Osteocyte (in vitro differentiated cells): ENCODE measurements around the gene TSPAN8. TPM values are rescaled to one million over a fixed set of nuclear protein-coding genes. Genes with fewer than 3 reads are reported as not detected.
"Not testable (repeated sequence)": the region's sequence is repeated elsewhere in the genome, so short reads cannot be mapped to it uniquely, and the experiment has no call there.

Experiments used
- DNase-seq: peaks from one replicate; pipeline ENCODE4 v3.0.0; 2021; ENCODE audit warnings: mixed read lengths; ENCODE audit not compliant: unreplicated experiment; ENCODE audit errors: extremely low spot score
- H3K27ac Mint-ChIP-seq: one replicate; pipeline ENCODE4 v1.8.0; 2021; ENCODE audit warnings: mild to moderate bottlenecking, mixed read lengths; ENCODE audit not compliant: unreplicated experiment
- H3K27me3 Mint-ChIP-seq: one replicate; pipeline ENCODE4 v1.8.0; 2021; ENCODE audit warnings: mixed read lengths; ENCODE audit not compliant: unreplicated experiment
- H3K36me3 Mint-ChIP-seq: one replicate; pipeline ENCODE4 v1.8.0; 2021; ENCODE audit warnings: mixed read lengths; ENCODE audit not compliant: unreplicated experiment
- H3K4me1 Mint-ChIP-seq: one replicate; pipeline ENCODE4 v1.8.0; 2021; ENCODE audit warnings: mixed read lengths; ENCODE audit not compliant: unreplicated experiment
- H3K4me3 Mint-ChIP-seq: one replicate; pipeline ENCODE4 v1.8.0; 2021; ENCODE audit warnings: mild to moderate bottlenecking, moderate library complexity, mixed read lengths; ENCODE audit not compliant: unreplicated experiment
- H3K9me3 Mint-ChIP-seq: one replicate; pipeline ENCODE4 v1.8.0; 2021; ENCODE audit warnings: mixed read lengths; ENCODE audit not compliant: unreplicated experiment
- total RNA-seq: library from RNA; stranded (reverse); gene quantifications from 2 replicates; pipeline ENCODE4 v1.2.1, GENCODE V29; 2021
- TF ChIP-seq, protein P1 (sequence below): fragments of 200-600 bp; sonication (generic); IDR thresholded peaks from 2 replicates; pipeline ENCODE4 v1.5.0; 2021; ENCODE audit warnings: antibody characterized with exemption, mild to moderate bottlenecking, moderate library complexity

Gene TSPAN8
- total RNA-seq, 1 donor from 2014 or later: 0.38 TPM

DNA sequence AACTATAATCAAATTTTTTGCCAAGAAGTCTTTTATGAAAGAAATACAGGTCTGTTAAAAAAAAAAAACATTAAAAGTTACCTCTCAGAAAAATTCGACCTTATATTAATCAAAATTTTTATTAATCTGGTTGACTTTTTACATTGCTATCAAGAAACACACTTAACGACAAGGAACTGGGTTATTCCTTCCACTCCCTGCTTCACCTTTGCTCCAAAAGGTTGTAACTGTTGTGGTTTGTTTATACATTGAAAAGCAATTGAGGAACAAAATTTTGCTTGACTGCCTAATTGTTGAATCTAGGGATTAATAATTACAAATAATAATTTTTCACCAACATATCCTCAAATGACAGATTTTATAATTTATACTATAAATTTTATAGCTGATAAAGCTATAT lies 28.4 kb downstream of the TSPAN8 start:
- no peaks in the 10 kb centered on the region for H3K27me3 Mint-ChIP-seq
- H3K27ac Mint-ChIP-seq: no peak overlapping the region
- H3K36me3 Mint-ChIP-seq: no peaks in the 10 kb centered on the region
- DNase-seq: no peak
- peaks cover 5% of the 10 kb centered on the region for H3K4me1 Mint-ChIP-seq
- H3K4me3 Mint-ChIP-seq: no peak overlapping the region
- TF ChIP-seq, protein P1, sequence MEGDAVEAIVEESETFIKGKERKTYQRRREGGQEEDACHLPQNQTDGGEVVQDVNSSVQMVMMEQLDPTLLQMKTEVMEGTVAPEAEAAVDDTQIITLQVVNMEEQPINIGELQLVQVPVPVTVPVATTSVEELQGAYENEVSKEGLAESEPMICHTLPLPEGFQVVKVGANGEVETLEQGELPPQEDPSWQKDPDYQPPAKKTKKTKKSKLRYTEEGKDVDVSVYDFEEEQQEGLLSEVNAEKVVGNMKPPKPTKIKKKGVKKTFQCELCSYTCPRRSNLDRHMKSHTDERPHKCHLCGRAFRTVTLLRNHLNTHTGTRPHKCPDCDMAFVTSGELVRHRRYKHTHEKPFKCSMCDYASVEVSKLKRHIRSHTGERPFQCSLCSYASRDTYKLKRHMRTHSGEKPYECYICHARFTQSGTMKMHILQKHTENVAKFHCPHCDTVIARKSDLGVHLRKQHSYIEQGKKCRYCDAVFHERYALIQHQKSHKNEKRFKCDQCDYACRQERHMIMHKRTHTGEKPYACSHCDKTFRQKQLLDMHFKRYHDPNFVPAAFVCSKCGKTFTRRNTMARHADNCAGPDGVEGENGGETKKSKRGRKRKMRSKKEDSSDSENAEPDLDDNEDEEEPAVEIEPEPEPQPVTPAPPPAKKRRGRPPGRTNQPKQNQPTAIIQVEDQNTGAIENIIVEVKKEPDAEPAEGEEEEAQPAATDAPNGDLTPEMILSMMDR: no peak
- no peaks in the 10 kb centered on the region for H3K9me3 Mint-ChIP-seq

DNA sequence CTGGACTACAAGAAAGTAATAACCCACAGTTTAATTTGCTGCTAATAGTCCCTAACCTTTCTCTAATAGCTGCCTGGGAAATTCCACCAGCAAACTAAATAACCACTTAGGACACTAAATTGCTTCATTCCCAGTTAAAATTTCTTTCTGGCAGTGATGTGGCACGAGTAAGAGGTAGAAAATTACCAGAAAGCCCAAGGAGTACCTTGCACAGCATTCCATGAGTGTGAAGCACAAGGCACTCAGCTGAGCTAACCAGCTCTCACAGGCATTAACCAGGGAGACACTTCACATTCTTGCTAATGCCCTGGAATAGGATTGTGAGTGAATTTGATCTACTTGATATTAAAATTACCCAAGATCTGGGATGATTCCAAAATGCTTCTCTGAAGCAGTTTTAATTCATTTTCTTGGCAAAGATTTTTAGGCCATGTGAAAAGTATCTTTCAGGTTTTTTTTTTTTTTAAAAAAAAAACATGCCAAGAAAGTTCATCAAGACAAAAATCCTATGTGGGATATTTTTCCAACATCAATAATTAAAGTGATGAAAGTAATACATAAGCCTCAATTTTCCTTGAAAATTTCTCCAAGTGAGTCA lies 29.5 kb downstream of the TSPAN8 start:
- DNase-seq: no peak
- H3K4me1 Mint-ChIP-seq: peaks cover 5% of the 10 kb centered on the region
- no peaks in the 10 kb centered on the region for H3K9me3 Mint-ChIP-seq
- no peaks in the 10 kb centered on the region for H3K36me3 Mint-ChIP-seq
- H3K27me3 Mint-ChIP-seq: no peaks in the 10 kb centered on the region
- TF ChIP-seq, protein P1: no peak
- no peak overlapping the region for H3K4me3 Mint-ChIP-seq
- no peak overlapping the region for H3K27ac Mint-ChIP-seq

DNA sequence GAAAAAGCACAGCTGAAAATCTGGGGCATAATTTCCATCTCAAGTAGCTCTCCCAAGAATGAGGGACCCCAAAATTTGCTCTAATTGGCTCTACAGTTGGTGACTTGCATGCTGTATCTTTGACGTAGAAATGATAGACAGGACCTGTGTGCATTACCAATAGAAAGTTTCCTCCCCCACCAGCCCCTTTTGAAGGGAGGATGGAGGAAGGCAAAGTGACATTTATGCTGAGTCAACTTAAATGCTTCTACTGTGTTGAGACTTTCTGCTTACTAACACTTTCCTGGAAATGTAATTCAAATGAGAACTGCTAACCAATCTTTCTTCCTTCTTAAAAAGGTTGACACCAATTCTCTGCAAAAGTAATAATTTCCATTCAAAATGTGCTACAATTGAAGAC lies 31.9 kb downstream of the TSPAN8 start:
- Mint-ChIP-seq H3K27ac (no peak overlapping the region), H3K27me3 (no peaks in the 10 kb centered on the region), H3K9me3 (no peaks in the 10 kb centered on the region), H3K4me3 (no peak overlapping the region), H3K36me3 (no peaks in the 10 kb centered on the region), H3K4me1 (peaks cover 5% of the 10 kb centered on the region)
- no peak for DNase-seq
- TF ChIP-seq, protein P1: no peak

GRCh38 chr12:71125515-71125914 lies 32.3 kb downstream of the TSPAN8 start:
- DNase-seq: no peak
- Mint-ChIP-seq H3K27ac (no peak overlapping the region), H3K27me3 (no peaks in the 10 kb centered on the region), H3K36me3 (no peaks in the 10 kb centered on the region), H3K4me3 (no peak overlapping the region), H3K9me3 (no peaks in the 10 kb centered on the region), H3K4me1 (peaks cover 5% of the 10 kb centered on the region)
- TF ChIP-seq, protein P1: no peak

- no peaks in the 10 kb centered on the region for H3K36me3 Mint-ChIP-seq
- no peak for DNase-seq
- no peak overlapping the region for H3K4me3 Mint-ChIP-seq
- H3K27ac Mint-ChIP-seq: no peak overlapping the region
- H3K27me3 Mint-ChIP-seq: no peaks in the 10 kb centered on the region
- no peaks in the 10 kb centered on the region for H3K9me3 Mint-ChIP-seq
- H3K4me1 Mint-ChIP-seq: peaks cover 5% of the 10 kb centered on the region
- TF ChIP-seq, protein P1: no peak
Measured at GRCh38 chr12:71124835-71125460, 32.9 kb downstream of the TSPAN8 start.

DNA sequence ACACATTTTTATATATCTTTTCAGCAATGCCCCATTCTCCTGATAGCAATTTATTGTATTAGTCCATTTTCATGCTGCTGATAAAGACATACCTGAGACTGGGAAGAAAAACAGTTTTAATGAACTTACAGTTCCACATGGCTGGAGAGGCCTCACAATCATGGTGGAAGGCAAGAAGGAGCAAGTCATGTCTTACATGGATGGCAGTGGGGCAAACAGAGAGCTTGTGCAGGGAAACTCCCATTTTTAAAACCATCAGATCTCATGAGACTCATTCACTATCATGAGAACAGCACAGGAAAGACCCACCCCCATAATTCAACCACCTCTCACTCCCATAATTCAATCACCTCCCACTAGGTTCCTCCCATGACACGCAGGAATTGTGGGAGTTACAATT lies 44.7 kb downstream of the TSPAN8 start:
- DNase-seq, H3K27me3 Mint-ChIP-seq, H3K36me3 Mint-ChIP-seq, H3K4me3 Mint-ChIP-seq, H3K27ac Mint-ChIP-seq, H3K9me3 Mint-ChIP-seq, H3K4me1 Mint-ChIP-seq: not testable (repeated sequence)
